HepG2 (cell line): Measurements from ENCODE around the gene STIP1. TPM values are rescaled to one million over a fixed set of nuclear protein-coding genes. Genes with fewer than 3 reads are reported as not detected.

Experiments used
- BHLHE40 ChIP-seq: IDR thresholded peaks from 2 replicates; pipeline ENCODE4 v1.6.1; 2011; ENCODE audit warnings: low read length, improper control_type of control experiment
- CCAR2 ChIP-seq: fragments of 200-400 bp; formaldehyde crosslinking; optimal IDR thresholded peaks from 2 replicates; pipeline ENCODE3; 2018; ENCODE audit warnings: low read depth, mild to moderate bottlenecking, low read length, moderate library complexity
- ERF ChIP-seq: IDR thresholded peaks from 2 replicates; pipeline ENCODE4 v1.6.1; 2018; ENCODE audit warnings: missing biosample characterization, missing genetic modification reagents
- HNF4G ChIP-seq, 2 experiments: sonication (generic) in 1 of 2; formaldehyde crosslinking in 1 of 2; IDR thresholded peaks; 2 replicates each; pipeline versions ENCODE4 v1.4.0 to v1.6.1; 2011 to 2020; ENCODE audit warnings: borderline replicate concordance in 2 of 2, low read depth in 2 of 2, mild to moderate bottlenecking in 2 of 2, low read length in 1 of 2, missing genetic modification reagents in 1 of 2, moderate library complexity in 1 of 2
- HOXA7 ChIP-seq: sonication (generic); formaldehyde crosslinking; IDR thresholded peaks from 2 replicates; pipeline ENCODE4 v1.8.1; 2022; ENCODE audit warnings: mild to moderate bottlenecking, missing genetic modification reagents, moderate library complexity
- PHF5A ChIP-seq: IDR thresholded peaks from one replicate; pipeline ENCODE4 v1.6.1; 2018; ENCODE audit warnings: low read depth, missing genetic modification reagents; ENCODE audit not compliant: unreplicated experiment
- POGZ ChIP-seq: sonication (generic); formaldehyde crosslinking; IDR thresholded peaks from 2 replicates; pipeline ENCODE4 v1.4.0; 2020; ENCODE audit warnings: mild to moderate bottlenecking, missing genetic modification reagents
- PRDM15 ChIP-seq: sonication (generic); formaldehyde crosslinking; IDR thresholded peaks from 2 replicates; pipeline ENCODE4 v1.4.0; 2020; ENCODE audit warnings: missing genetic modification reagents
- ZBED4 ChIP-seq: sonication (generic); formaldehyde crosslinking; IDR thresholded peaks from 2 replicates; pipeline ENCODE4 v1.4.0; 2020; ENCODE audit warnings: missing genetic modification reagents, borderline replicate concordance
- ZNF276 ChIP-seq: sonication (generic); formaldehyde crosslinking; IDR thresholded peaks from 2 replicates; pipeline ENCODE4 v1.4.0; 2020; ENCODE audit warnings: mild to moderate bottlenecking, low read depth, missing genetic modification reagents
- ZNF33A ChIP-seq: sonication (generic); formaldehyde crosslinking; IDR thresholded peaks from 2 replicates; pipeline ENCODE4 v1.5.1; 2020; ENCODE audit warnings: missing genetic modification reagents, mild to moderate bottlenecking, moderate library complexity, borderline replicate concordance
- ZNF513 ChIP-seq: sonication (generic); formaldehyde crosslinking; conservative IDR thresholded peaks from 2 replicates; pipeline ENCODE4 v1.5.0; 2020; ENCODE audit warnings: missing genetic modification reagents
- ZNF564 ChIP-seq: sonication (generic); formaldehyde crosslinking; IDR thresholded peaks from 2 replicates; pipeline ENCODE4 v1.8.1; 2023; ENCODE audit warnings: mild to moderate bottlenecking, missing genetic modification reagents
- polyA plus RNA-seq, 8 experiments: library from polyadenylated mRNA; depleted of rRNA in 3 of 8; stranded (reverse) in 7 of 8; unstranded in 1 of 8; fragments of >200 nt; fragmentation: Illumina TruSeq in 4 of 8; extraction: Trizol in 4 of 8; gene quantifications; 2 replicates each; pipeline versions ENCODE4 v1.2.1 to v1.2.3, GENCODE V29; 2011 to 2016; ENCODE audit warnings: low read depth in 4 of 8, missing spikeins in 1 of 8, mixed read lengths in 1 of 8; ENCODE audit not compliant: insufficient read depth in 1 of 8
- total RNA-seq, 5 experiments: library from RNA; depleted of rRNA; stranded (reverse); fragments of >200 nt; fragmentation: Illumina TruSeq; extraction: Trizol; gene quantifications; 2 replicates each; pipeline ENCODE4 v1.2.3, GENCODE V29; 2016; ENCODE audit warnings: low read depth in 1 of 5
- TF ChIP-seq, protein P1 (sequence below): sonication (generic); formaldehyde crosslinking; conservative IDR thresholded peaks from 2 replicates; pipeline ENCODE4 v1.4.0; 2020; ENCODE audit warnings: missing genetic modification reagents

STIP1 gene
- total and polyA plus RNA-seq, 2 of the 13 experiments (the other 11 are each of a cell fraction or from before 2014, with no cell fraction given) = 81.1 to 217 TPM

- peak; percentile 46; the same call in 1 of the 2 replicates for TF ChIP-seq POGZ (CRISPR knock-in tag)
- peak; percentile 89 for TF ChIP-seq ZNF276 (CRISPR knock-in tag)
- TF ChIP-seq ZNF513 (CRISPR knock-in tag) = no peak
- TF ChIP-seq ZNF33A (CRISPR knock-in tag) = peak; percentile 93
- peak; percentile 83; the same call in 1 of the 2 replicates for TF ChIP-seq ZBED4
- TF ChIP-seq PHF5A (CRISPR knock-in tag) = no peak
- no peak; the same call in 1 of the 2 replicates for TF ChIP-seq PRDM15 (CRISPR knock-in tag)
- peak; percentile 68 for TF ChIP-seq BHLHE40
- TF ChIP-seq, protein P1, sequence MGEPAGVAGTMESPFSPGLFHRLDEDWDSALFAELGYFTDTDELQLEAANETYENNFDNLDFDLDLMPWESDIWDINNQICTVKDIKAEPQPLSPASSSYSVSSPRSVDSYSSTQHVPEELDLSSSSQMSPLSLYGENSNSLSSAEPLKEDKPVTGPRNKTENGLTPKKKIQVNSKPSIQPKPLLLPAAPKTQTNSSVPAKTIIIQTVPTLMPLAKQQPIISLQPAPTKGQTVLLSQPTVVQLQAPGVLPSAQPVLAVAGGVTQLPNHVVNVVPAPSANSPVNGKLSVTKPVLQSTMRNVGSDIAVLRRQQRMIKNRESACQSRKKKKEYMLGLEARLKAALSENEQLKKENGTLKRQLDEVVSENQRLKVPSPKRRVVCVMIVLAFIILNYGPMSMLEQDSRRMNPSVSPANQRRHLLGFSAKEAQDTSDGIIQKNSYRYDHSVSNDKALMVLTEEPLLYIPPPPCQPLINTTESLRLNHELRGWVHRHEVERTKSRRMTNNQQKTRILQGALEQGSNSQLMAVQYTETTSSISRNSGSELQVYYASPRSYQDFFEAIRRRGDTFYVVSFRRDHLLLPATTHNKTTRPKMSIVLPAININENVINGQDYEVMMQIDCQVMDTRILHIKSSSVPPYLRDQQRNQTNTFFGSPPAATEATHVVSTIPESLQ (CRISPR knock-in tag) = no peak
- peak; percentile 87; the same call in 1 of the 2 replicates for TF ChIP-seq HOXA7
- no peak for TF ChIP-seq HNF4G (IDR thresholded peaks at IDR 0.05; ENCODE audit: borderline replicate concordance, low read depth, low read length)
- peak; percentile 56; the same call in 1 of the 2 replicates for TF ChIP-seq HNF4G (CRISPR knock-in tag; IDR thresholded peaks at IDR 0.05; ENCODE audit: borderline replicate concordance, low read depth)
- TF ChIP-seq ERF (CRISPR knock-in tag) = peak; percentile 77
- TF ChIP-seq CCAR2 = no peak
- TF ChIP-seq ZNF564 = peak; percentile 90
Observed at GRCh38 chr11:64185175-64185692, 737 bp upstream of the STIP1 start (continued).
